Loucy (cell line): ENCODE data around the gene NDUFV2.

Experiments
- H2AFZ ChIP-seq: fragments of 200-600 bp; sonication (generic); 2 replicates; pipeline ENCODE4 v1.6.0; 2016; ENCODE audit warnings: antibody characterized with exemption, mild to moderate bottlenecking, low read length, moderate library complexity
- H3F3A ChIP-seq: fragments of 200-600 bp; 2 replicates; pipeline ENCODE4 v1.6.0; 2016; ENCODE audit warnings: antibody characterized with exemption, low read depth, mild to moderate bottlenecking
- H3K27me3 ChIP-seq: fragments of 200-600 bp; sonication (generic); 2 replicates; pipeline ENCODE4 v1.6.1; 2014; ENCODE audit warnings: low read length, mild to moderate bottlenecking; ENCODE audit not compliant: insufficient read depth, poor library complexity, severe bottlenecking
- H3K36me3 ChIP-seq: fragments of 200-600 bp; sonication (generic); 2 replicates; pipeline ENCODE4 v1.6.1; 2016; ENCODE audit warnings: low read length; ENCODE audit not compliant: insufficient read depth
- H3K4me1 ChIP-seq: fragments of 200-600 bp; sonication (generic); 2 replicates; pipeline ENCODE4 v1.5.1; 2014; ENCODE audit warnings: low read length, mild to moderate bottlenecking; ENCODE audit not compliant: insufficient read depth, poor library complexity, severe bottlenecking
- H3K4me2 ChIP-seq: fragments of 200-600 bp; sonication (generic); 2 replicates; pipeline ENCODE4 v1.6.0; 2014; ENCODE audit warnings: antibody characterized with exemption, low read length, low read depth, mild to moderate bottlenecking; ENCODE audit not compliant: poor library complexity, severe bottlenecking
- H3K4me3 ChIP-seq: fragments of 200-600 bp; sonication (generic); 2 replicates; pipeline ENCODE4 v1.5.1; 2014; ENCODE audit warnings: low read length, mild to moderate bottlenecking, mixed read lengths; ENCODE audit not compliant: poor library complexity, severe bottlenecking
- H3K79me2 ChIP-seq: fragments of 200-600 bp; sonication (generic); 2 replicates; pipeline ENCODE4 v1.6.1; 2014; ENCODE audit warnings: low read length; ENCODE audit not compliant: insufficient read depth
- H3K9ac ChIP-seq: fragments of 200-600 bp; sonication (generic); 2 replicates; pipeline ENCODE4 v1.6.0; 2014; ENCODE audit warnings: mild to moderate bottlenecking, low read depth, low read length, moderate library complexity; ENCODE audit not compliant: poor library complexity, severe bottlenecking
- H3K9me2 ChIP-seq: fragments of 200-600 bp; sonication (generic); replicated peaks from 2 replicates; pipeline ENCODE4 v1.6.1; 2016; ENCODE audit warnings: low read depth, low read length, mixed read lengths
- H3K9me3 ChIP-seq: fragments of 200-600 bp; sonication (generic); 2 replicates; pipeline ENCODE4 v1.6.1; 2014; ENCODE audit warnings: mild to moderate bottlenecking, antibody characterized with exemption, low read length, low read depth; ENCODE audit not compliant: insufficient read depth
- H4K20me1 ChIP-seq: fragments of 200-600 bp; sonication (generic); 2 replicates; pipeline ENCODE4 v1.6.0; 2014; ENCODE audit warnings: antibody characterized with exemption, low read length, mild to moderate bottlenecking; ENCODE audit not compliant: insufficient read depth, poor library complexity, severe bottlenecking
- EZH2phosphoT487 ChIP-seq: fragments of 200-600 bp; IDR thresholded peaks from 2 replicates; pipeline ENCODE4 v1.6.1; 2018; ENCODE audit warnings: antibody characterized with exemption, mild to moderate bottlenecking, moderate library complexity, borderline replicate concordance
- TF ChIP-seq, protein P1 (sequence below): fragments of 200-600 bp; sonication (generic); conservative IDR thresholded peaks from 2 replicates; pipeline ENCODE4 v1.5.1; 2014; ENCODE audit warnings: mild to moderate bottlenecking, antibody characterized with exemption, low read length

The NDUFV2 gene

DNA sequence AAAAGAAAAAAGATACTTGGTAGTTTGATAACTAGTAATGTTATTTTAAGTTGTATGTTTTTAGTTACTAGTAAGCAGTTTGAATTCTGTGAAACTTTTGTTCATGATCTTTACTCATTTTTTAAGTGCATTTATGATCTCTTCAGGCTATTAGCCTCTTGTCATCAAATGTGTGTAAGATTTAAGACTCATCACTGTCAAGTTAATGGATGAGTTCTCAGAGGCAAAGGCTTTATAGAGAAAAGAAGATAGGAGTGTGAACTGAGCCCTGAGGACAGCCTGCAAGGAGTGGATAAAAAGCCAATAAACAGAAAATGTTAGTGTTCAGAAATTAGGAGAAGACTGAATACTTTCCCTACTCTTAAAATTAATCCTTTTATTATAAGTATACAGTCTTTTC is 13.5 kb downstream of the NDUFV2 start:
- Histone ChIP-seq H3K4me2 (no peak overlapping the region), H3K9ac (no peak overlapping the region), H3K36me3 (peaks cover 26% of the 10 kb centered on the region; the same call in 1 of the 2 replicates), H2AFZ (no peak overlapping the region), H3K4me1 (no peaks in the 10 kb centered on the region), H4K20me1 (peaks cover 83% of the 10 kb centered on the region), H3K27me3 (no peaks in the 10 kb centered on the region), H3K79me2 (peaks cover 93% of the 10 kb centered on the region), H3F3A (no peaks in the 10 kb centered on the region), H3K4me3 (no peak overlapping the region), H3K9me2 (no peaks in the 10 kb centered on the region), H3K9me3 (no peaks in the 10 kb centered on the region)
- TF ChIP-seq EZH2phosphoT487 = no peak
- TF ChIP-seq, protein P1, sequence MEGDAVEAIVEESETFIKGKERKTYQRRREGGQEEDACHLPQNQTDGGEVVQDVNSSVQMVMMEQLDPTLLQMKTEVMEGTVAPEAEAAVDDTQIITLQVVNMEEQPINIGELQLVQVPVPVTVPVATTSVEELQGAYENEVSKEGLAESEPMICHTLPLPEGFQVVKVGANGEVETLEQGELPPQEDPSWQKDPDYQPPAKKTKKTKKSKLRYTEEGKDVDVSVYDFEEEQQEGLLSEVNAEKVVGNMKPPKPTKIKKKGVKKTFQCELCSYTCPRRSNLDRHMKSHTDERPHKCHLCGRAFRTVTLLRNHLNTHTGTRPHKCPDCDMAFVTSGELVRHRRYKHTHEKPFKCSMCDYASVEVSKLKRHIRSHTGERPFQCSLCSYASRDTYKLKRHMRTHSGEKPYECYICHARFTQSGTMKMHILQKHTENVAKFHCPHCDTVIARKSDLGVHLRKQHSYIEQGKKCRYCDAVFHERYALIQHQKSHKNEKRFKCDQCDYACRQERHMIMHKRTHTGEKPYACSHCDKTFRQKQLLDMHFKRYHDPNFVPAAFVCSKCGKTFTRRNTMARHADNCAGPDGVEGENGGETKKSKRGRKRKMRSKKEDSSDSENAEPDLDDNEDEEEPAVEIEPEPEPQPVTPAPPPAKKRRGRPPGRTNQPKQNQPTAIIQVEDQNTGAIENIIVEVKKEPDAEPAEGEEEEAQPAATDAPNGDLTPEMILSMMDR = no peak

DNA sequence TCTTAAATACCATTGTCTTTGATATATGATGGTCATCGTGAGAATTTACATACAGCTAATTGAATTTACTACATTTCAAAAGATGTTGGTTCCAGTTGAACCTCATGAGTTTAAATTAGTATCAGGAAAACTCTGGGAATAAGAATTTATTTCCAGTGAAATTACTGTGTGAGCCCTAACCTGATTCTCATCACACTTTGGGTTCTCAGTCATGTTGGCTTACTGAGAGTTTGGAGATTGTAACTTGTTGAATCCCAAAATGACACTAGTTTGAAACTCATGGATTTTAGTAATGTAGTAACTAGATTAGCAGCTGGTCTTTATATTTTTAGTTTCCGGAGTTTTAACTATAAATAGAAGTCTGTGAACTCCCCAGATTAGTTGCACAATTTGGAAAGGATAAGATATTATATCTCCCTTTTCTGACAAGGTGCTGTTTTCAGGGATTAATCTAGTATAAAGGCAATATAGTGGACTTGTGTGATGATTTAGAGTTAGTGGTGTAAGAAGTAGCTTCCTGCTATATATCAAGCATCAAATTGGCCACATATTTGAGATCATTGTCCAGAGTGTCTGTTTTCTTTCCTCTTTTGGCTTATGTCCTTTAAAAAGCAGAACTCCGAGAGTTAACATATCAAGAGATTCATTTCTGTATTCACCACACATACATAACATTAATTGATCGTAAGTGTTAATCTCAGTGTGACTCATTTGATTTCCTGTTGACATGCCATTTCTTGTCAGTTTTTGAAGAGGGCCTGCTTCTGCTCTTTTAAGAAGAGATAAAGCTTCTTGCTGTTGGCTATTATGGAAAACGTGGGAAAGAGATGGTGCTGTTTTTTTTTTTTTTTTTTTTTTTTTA is 15.7 kb downstream of the NDUFV2 start:
- H3K4me2 ChIP-seq = no peak overlapping the region

DNA sequence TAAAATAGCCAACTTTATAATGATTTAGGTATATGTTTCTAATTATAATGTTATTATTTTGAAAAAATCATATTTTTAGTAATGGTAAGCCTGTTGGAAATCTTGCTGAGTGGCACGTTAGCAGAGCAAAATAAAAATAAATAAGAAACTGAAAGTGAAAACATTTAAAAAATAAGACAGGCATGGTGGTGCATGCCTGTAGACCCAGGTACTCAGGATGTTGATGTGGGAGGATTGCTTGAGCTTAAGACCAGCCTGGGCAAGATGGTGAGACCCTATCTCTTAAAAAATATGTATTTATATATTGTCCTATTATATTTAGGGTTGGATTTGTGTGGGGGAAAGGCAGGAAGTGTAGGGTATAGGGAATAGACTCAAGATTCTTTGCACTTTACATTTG is 18.3 kb downstream of the NDUFV2 start:
- peaks cover 55% of the 10 kb centered on the region for H4K20me1 ChIP-seq
- no peaks in the 10 kb centered on the region for H3K27me3 ChIP-seq
- no peaks in the 10 kb centered on the region for H3F3A ChIP-seq
- H3K9me2 ChIP-seq = no peaks in the 10 kb centered on the region
- H3K36me3 ChIP-seq = peaks cover 67% of the 10 kb centered on the region; the same call in 1 of the 2 replicates
- H3K4me2 ChIP-seq = no peak overlapping the region
- H3K4me3 ChIP-seq = no peak overlapping the region
- H3K4me1 ChIP-seq = no peaks in the 10 kb centered on the region
- H3K9ac ChIP-seq = no peak overlapping the region
- no peaks in the 10 kb centered on the region for H3K9me3 ChIP-seq
- TF ChIP-seq EZH2phosphoT487 = no peak
- TF ChIP-seq, protein P1 = no peak
- peaks cover 61% of the 10 kb centered on the region for H3K79me2 ChIP-seq
- H2AFZ ChIP-seq = no peak overlapping the region

More for the DNA sequence above, 15.7 kb downstream of the NDUFV2 start:
- TF ChIP-seq, protein P1 = no peak
- no peak for TF ChIP-seq EZH2phosphoT487
- no peaks in the 10 kb centered on the region for H3K9me3 ChIP-seq
- H3K4me1 ChIP-seq = no peaks in the 10 kb centered on the region
- no peak overlapping the region for H3K4me3 ChIP-seq
- H3K27me3 ChIP-seq = no peaks in the 10 kb centered on the region
- no peak overlapping the region for H2AFZ ChIP-seq
- H3K9ac ChIP-seq = no peak overlapping the region
- peaks cover 76% of the 10 kb centered on the region for H3K79me2 ChIP-seq
- H3F3A ChIP-seq = no peaks in the 10 kb centered on the region
- peaks cover 75% of the 10 kb centered on the region for H4K20me1 ChIP-seq
- peaks cover 47% of the 10 kb centered on the region; the same call in 1 of the 2 replicates for H3K36me3 ChIP-seq
- no peaks in the 10 kb centered on the region for H3K9me2 ChIP-seq
